ENCODE measurements around the gene TSPAN3.
A peak's percentile ranks its signal among the peaks of the same experiment; 100 is the strongest.

Gene TSPAN3

DNA sequence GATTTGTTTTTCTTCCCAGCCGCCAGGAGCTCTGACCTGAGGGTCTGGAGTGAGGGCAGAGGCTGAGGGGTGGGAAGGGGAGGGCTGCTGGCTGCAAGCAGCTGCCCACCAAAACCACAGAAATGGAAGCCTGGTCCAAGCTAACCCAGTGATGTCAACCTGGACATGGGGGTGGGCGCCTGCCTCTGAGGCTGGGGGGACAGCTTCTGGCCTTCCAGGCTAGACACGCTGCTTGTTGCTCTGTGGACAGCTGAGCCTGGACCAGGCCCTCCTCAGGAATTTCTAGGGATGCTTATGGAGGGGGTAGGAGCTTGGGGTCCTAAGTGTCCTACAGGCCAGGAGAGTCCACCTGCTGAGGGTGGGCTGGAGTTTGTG is 54.6 kb downstream of the TSPAN3 start:
- TF ChIP-seq POLR2AphosphoS5 (IDR thresholded peaks at IDR 0.05; ENCODE audit: low read depth) (no peak), GABPA (IDR thresholded peaks at IDR 0.05; ENCODE audit: low read depth) (no peak), SPI1 (IDR thresholded peaks at IDR 0.05; ENCODE audit: borderline replicate concordance, low read depth) (no peak), CTCF (IDR thresholded peaks at IDR 0.05; ENCODE audit: insufficient read depth, low read length) (no peak)
- TF ChIP-seq, protein P1, sequence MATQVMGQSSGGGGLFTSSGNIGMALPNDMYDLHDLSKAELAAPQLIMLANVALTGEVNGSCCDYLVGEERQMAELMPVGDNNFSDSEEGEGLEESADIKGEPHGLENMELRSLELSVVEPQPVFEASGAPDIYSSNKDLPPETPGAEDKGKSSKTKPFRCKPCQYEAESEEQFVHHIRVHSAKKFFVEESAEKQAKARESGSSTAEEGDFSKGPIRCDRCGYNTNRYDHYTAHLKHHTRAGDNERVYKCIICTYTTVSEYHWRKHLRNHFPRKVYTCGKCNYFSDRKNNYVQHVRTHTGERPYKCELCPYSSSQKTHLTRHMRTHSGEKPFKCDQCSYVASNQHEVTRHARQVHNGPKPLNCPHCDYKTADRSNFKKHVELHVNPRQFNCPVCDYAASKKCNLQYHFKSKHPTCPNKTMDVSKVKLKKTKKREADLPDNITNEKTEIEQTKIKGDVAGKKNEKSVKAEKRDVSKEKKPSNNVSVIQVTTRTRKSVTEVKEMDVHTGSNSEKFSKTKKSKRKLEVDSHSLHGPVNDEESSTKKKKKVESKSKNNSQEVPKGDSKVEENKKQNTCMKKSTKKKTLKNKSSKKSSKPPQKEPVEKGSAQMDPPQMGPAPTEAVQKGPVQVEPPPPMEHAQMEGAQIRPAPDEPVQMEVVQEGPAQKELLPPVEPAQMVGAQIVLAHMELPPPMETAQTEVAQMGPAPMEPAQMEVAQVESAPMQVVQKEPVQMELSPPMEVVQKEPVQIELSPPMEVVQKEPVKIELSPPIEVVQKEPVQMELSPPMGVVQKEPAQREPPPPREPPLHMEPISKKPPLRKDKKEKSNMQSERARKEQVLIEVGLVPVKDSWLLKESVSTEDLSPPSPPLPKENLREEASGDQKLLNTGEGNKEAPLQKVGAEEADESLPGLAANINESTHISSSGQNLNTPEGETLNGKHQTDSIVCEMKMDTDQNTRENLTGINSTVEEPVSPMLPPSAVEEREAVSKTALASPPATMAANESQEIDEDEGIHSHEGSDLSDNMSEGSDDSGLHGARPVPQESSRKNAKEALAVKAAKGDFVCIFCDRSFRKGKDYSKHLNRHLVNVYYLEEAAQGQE (IDR thresholded peaks at IDR 0.05; ENCODE audit: insufficient replicate concordance, low read depth): no peak
- Histone ChIP-seq H3K4me3 (replicated peaks; ENCODE audit: insufficient read depth, low read length) (no peak overlapping the region), H3K27me3 (ENCODE audit: insufficient read depth, poor library complexity, severe bottlenecking) (no peaks in the 10 kb centered on the region), H3K27ac (replicated peaks) (peak overlapping the region; percentile 21; the same call in 1 of the 2 replicates)
- DNase-seq (ENCODE audit: low read depth in 1 of 2, low spot score in 1 of 2): no peak

- TF ChIP-seq GABPA (IDR thresholded peaks at IDR 0.05; ENCODE audit: low read depth): no peak
- no peak for TF ChIP-seq CTCF (IDR thresholded peaks at IDR 0.05; ENCODE audit: insufficient read depth, low read length)
- TF ChIP-seq, protein P1 (IDR thresholded peaks at IDR 0.05; ENCODE audit: insufficient replicate concordance, low read depth): no peak
- TF ChIP-seq SPI1 (IDR thresholded peaks at IDR 0.05; ENCODE audit: borderline replicate concordance, low read depth): no peak
- no peak for TF ChIP-seq POLR2AphosphoS5 (IDR thresholded peaks at IDR 0.05; ENCODE audit: low read depth)
- H3K27me3 ChIP-seq (ENCODE audit: insufficient read depth, poor library complexity, severe bottlenecking): no peaks in the 10 kb centered on the region
- DNase-seq (ENCODE audit: low read depth in 1 of 2, low spot score in 1 of 2): no peak
- peak overlapping the region; percentile 21 for H3K27ac ChIP-seq (replicated peaks)
- no peak overlapping the region for H3K4me3 ChIP-seq (replicated peaks; ENCODE audit: insufficient read depth, low read length)
These were observed 55.1 kb downstream of the TSPAN3 start for GRCh38 chr15:77015646-77016320.

- Histone ChIP-seq H3K4me3 (replicated peaks; ENCODE audit: insufficient read depth, low read length) (no peak overlapping the region), H3K27me3 (ENCODE audit: insufficient read depth, poor library complexity, severe bottlenecking) (no peaks in the 10 kb centered on the region), H3K27ac (replicated peaks) (peak overlapping the region; percentile 64)
- TF ChIP-seq POLR2AphosphoS5 (IDR thresholded peaks at IDR 0.05; ENCODE audit: low read depth) (peak; percentile 64; the same call in 1 of the 2 replicates), CTCF (IDR thresholded peaks at IDR 0.05; ENCODE audit: insufficient read depth, low read length) (no peak), GABPA (IDR thresholded peaks at IDR 0.05; ENCODE audit: low read depth) (no peak), SPI1 (IDR thresholded peaks at IDR 0.05; ENCODE audit: borderline replicate concordance, low read depth) (peak; percentile 99)
- TF ChIP-seq, protein P1 (IDR thresholded peaks at IDR 0.05; ENCODE audit: insufficient replicate concordance, low read depth): no peak
- peak in 1 of 2 experiments; percentile 94 for DNase-seq (ENCODE audit: low read depth in 1 of 2, low spot score in 1 of 2)
These were observed 56.5 kb downstream of the TSPAN3 start for GRCh38 chr15:77014132-77015081.
